Myocyte (in vitro differentiated cells): Measurements from ENCODE around the gene ZDBF2. TPM values are rescaled to one million over a fixed set of nuclear protein-coding genes. Genes with fewer than 3 reads are reported as not detected.
A peak's percentile ranks its signal among the peaks of the same experiment; 100 is the strongest.
"Not testable (repeated sequence)": the region's sequence is repeated elsewhere in the genome, so short reads cannot be mapped to it uniquely, and the experiment has no call there.

ENCODE experiments used
- DNase-seq: peaks from one replicate; pipeline ENCODE4 v3.0.0-alpha.2; 2012; ENCODE audit warnings: low read depth
- total RNA-seq: library from RNA; depleted of rRNA; stranded (reverse); fragments of >200 nt; gene quantifications from 2 replicates; pipeline ENCODE4 v1.2.3, GENCODE V29; 2014

The ZDBF2 gene
- total RNA-seq, 1 donor from 2014 or later: 23.4 TPM

- no peak for DNase-seq
Measured at GRCh38 chr2:206259376-206260187, 14.9 kb upstream of the ZDBF2 start.

DNA sequence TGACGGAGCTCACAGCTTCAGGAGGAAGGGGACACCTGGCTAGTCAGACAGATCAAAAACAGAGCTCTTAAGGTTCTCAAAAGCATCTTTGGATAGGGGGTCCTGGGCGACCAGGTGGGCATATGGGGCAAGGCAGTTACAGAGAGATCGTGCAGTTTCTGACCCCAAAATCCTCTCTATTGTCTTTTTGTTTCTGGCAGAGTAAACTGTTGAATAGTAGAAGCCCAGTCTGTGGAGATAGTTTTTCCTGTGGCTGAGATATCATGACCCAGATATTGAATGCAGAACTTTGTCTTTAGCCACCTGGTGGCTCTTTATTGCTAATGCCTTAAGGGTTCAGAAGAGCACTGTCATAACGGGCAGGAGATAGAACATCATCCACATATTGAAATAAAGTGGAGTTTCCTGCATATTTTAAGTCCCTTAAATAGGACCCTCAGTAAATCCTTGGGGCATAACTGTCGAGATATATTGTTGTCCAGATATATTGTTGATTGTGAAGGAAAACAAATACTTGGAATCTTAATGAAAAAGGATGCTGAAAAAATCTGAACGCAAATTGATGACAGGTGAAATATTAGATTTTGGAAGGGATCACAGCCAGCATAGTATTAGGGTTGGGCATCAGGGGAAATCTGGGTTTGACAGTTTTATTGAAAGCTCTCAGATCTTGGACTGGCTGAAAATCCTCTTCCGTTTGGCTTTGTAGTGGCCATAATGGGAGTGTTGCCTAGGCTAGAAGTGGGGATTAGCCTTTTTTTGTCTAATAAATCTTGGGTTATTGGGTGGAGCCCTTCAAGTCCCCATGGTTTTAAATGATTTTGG lies 14.1 kb upstream of the ZDBF2 start:
- peak; percentile 60 for DNase-seq

DNA sequence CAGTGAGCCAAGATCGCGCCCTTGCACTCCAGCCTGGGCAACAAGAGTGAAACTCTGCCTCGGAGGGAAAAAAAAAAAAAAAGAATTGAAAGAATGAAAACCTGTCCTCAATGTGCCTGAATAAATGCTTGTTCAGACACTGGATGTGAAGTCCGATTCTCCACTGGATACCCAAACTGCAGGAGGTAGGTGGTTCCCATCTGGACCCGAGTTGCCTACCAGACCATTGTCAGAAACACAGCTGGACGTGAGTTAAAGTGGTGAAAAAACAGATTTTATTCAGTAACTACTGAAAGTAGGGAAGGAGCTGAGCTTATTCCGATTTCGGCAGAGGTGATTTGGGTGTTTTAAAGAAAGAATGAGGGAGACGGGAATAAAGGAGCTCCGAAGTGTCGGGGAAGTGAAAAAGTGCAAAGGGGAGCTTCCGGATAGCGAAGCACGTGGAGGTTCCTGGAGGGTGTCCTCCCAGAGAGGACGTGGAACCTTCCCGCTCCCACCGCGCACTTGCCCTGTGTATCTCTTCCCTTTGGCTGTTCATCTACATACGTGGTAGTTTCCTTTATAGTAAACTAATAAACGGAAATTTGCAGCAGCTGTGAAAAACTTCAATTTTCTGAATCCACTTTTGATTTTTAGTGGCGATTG lies 10.4 kb upstream of the ZDBF2 start:
- DNase-seq: no peak

DNA sequence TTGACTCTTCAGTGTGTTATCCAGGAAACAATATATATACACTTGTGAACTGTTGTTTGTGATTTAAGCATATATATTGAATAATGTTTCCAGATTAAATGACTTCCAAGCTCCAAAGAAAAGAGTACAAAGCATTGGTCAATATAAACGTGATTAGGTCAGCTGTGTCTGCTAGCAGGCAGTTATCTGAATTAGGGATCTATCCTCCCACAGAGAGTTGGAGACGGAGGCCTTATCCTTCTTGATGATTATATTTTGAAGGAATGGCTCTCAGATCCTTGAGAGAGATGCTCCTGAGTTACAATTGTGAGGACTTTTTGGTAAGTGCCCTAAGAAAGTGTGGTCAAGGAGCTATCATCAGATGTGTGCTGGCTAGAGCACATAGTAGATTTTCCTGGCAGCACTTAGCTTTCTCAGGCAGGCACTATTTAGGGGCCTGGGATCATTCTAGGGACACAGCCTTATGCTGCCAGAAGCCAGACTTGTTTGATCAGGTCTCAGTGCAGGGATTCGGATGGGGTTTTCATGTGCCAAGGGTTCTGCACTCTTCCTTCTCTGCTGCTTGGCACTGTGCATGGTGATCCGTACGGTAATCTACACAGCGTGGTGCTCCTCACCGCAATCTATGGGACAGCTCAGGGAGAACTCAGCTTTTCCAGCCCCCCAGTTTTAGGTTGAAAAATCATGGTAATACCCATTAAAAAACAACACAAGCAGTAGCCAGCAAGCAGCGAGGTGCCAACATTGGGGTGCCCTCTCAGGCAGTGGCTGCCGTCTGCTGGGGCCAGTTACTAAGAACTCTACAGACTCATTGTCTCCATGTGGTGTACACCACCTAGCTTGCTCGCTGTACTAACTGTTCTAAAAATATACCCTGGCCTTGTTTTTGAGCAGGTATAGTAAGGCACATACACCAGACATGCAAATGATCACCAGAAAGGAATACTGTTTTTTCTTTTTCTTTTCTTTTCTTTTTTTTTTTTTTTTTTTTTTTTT lies 8.0 kb upstream of the ZDBF2 start:
- DNase-seq: no peak

DNA sequence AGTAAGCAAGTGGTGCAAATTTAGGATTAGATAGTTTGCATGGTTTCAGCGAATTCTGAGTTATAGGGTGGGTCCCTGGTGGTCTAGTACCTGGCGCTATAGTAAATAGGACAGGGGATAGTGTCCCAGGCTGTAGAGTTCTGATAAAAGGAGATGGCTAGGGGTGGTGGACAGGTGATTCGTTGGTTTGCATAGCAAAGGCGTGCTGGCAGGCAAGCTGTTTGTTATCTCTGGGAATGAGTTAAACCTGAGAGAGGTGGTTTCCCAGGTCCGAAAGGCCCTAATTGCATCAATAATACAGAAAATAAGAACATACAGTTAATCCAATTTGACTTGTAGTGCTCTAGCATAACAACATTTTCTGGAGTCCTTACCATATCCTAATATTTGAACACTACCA lies 6.9 kb upstream of the ZDBF2 start:
- DNase-seq: no peak

DNA sequence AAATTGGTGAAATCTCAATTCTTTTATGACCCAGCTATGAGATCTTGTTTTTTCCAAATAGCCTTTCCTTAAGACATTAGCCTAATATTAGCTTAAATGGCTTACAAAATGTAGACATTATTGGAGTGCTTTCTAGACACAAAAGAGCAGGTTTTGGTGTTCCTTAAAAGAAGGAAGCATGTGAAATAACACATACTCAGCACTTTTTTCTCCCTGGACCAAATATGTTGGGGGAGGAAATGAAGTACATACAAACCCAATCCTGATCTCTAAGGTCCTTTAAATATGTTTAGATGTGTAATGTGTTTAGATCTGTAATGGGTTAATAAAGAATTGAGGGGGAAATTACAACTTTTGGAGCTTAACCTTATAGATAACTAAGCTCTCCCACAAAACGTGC lies 3.4 kb upstream of the ZDBF2 start:
- DNase-seq: no peak

GRCh38 chr2:206273905-206274304 lies 558 bp upstream of the ZDBF2 start:
- DNase-seq: no peak

- peak; percentile 44 for DNase-seq
Measured at GRCh38 chr2:206275312-206276055, 1.0 kb downstream of the ZDBF2 start.

- DNase-seq: no peak
Measured at GRCh38 chr2:206276169-206276942, 1.9 kb downstream of the ZDBF2 start.

DNA sequence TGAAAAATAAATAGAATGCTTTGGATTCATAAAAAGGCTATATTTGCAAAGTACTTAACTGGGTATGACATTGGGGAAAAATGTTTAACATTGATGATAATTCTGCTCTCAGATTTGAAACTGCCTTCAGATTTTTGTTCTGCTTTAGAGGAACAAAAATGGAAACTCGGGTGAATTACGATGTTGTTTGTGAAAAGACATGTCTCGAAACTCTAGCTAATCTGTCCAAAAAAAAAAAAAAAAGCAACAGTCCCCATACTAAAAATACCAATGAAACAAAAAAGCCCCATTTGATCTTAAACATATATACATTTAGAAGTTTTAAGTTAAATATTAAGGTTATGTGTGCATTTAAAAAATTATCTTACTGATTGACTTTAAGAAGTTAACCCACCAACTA lies 3.0 kb downstream of the ZDBF2 start:
- DNase-seq: no peak

- DNase-seq: no peak
Measured at GRCh38 chr2:206282746-206283145, 8.3 kb downstream of the ZDBF2 start.

GRCh38 chr2:206287197-206287596 lies 12.7 kb downstream of the ZDBF2 start:
- no peak for DNase-seq

GRCh38 chr2:206289391-206289790 lies 14.9 kb downstream of the ZDBF2 start:
- peak; percentile 55 for DNase-seq

DNA sequence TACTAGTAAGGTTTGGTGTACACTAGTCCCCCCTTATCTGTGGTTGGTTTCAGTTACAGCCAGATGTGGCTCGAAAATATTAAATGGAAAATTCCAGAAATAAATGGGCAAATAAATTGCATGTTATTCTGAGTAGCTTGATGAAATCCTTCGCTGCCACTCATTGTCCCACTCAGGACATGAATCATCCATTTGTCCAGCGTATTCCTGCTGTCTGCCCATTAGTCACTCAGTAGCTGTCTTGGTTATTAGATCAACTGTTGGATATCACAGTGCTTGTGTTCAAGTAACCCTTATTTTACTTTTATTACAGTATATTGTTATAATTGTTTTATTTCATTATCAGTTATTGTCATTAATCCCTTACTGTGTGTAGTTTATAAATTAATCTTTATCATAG lies 21.7 kb downstream of the ZDBF2 start:
- DNase-seq: peak; percentile 74

DNA sequence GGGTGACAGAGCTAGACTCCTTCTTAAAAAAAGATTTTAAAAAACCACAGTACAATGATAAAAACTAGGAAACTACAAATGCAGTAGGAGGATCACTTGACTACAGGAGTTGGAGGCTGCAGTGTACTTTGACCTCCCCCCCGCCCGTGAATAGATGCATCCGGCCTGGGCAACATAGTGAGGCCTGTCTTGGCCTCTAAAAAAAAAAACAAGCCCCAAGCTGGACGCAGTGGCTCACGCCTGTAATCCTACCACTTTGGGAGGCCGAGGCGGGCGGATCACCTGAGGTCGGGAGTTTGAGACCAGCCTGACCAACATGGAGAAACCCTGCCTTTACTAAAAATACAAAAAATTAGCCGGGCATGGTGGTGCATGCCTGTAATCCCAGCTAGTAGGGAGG lies 25.1 kb downstream of the ZDBF2 start:
- DNase-seq: not testable (repeated sequence)

DNA sequence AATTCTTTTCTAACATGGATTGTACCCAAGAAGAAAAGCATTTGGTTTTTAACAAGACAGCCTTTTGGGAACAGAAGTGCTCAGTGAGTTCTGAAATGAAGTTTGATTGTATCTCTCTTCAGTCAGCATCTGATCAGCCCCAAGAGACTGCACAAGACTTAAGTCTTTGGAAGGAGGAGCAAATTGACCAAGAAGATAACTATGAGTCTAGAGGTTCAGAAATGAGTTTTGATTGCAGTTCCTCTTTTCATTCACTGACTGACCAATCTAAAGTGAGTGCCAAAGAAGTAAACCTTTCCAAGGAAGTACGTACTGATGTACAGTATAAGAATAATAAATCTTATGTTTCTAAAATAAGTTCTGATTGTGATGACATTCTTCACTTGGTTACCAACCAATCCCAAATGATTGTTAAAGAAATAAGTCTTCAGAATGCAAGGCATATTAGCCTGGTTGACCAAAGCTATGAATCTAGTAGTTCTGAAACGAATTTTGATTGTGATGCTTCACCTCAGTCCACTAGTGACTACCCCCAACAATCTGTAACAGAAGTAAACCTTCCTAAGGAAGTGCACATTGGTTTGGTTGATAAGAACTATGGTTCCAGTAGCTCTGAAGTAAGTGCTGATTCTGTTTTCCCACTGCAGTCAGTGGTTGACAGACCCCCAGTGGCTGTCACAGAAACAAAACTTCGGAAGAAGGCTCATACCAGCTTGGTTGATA lies 31.2 kb downstream of the ZDBF2 start:
- DNase-seq: no peak

- no peak for DNase-seq
Measured at GRCh38 chr2:206311026-206311425, 36.6 kb downstream of the ZDBF2 start.

- no peak for DNase-seq
Measured at GRCh38 chr2:206316141-206316540, 41.7 kb downstream of the ZDBF2 start.

DNA sequence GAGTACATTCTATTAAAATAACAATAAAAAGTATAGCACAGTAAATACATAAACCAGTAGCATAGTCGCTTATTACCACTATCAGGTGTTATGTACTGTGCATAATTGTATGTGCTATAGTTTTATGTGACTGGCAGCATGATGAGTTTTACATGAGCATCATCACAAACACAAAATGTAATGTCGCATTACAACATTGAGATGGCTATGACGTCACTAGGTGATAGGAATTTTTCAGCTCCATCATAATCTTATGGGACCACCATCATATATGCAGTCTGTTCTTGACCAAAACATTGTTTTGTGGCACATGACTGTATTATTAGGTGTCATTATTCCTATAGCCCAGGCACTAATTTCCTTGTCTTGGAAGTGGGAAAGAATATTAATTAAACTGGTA lies 48.6 kb downstream of the ZDBF2 start:
- no peak for DNase-seq
